GM19035 (cell line): ENCODE results near the gene TMEM248.
"Not testable (repeated sequence)": the region's sequence is repeated elsewhere in the genome, so short reads cannot be mapped to it uniquely, and the experiment has no call there.

Experiments used
- ATAC-seq: cut with Tn5 transposase; IDR thresholded peaks from one replicate; pipeline ENCODE4 v1.9.1; 2021; ENCODE audit not compliant: unreplicated experiment

The TMEM248 gene

GRCh38 chr7:66907731-66908130, 13.3 kb upstream of the TMEM248 start:
- ATAC-seq: no peak

GRCh38 chr7:66908598-66908997, 12.4 kb upstream of the TMEM248 start:
- not testable (repeated sequence) for ATAC-seq

GRCh38 chr7:66910789-66911188, 10.2 kb upstream of the TMEM248 start:
- no peak for ATAC-seq

GRCh38 chr7:66911191-66911590, 9.8 kb upstream of the TMEM248 start:
- ATAC-seq: not testable (repeated sequence)

GRCh38 chr7:66912195-66912594, 8.8 kb upstream of the TMEM248 start:
- ATAC-seq: no peak

GRCh38 chr7:66913118-66914037, 7.6 kb upstream of the TMEM248 start:
- no peak for ATAC-seq

GRCh38 chr7:66917904-66918303, 3.1 kb upstream of the TMEM248 start:
- ATAC-seq: not testable (repeated sequence)

- ATAC-seq: no peak
Measured at GRCh38 chr7:66919304-66919703, 1.7 kb upstream of the TMEM248 start.

GRCh38 chr7:66919704-66920103, 1.3 kb upstream of the TMEM248 start:
- ATAC-seq: no peak

GRCh38 chr7:66920256-66920655, 769 bp upstream of the TMEM248 start:
- no peak for ATAC-seq

- ATAC-seq: no peak
Measured at GRCh38 chr7:66921396-66921917, 432 bp downstream of the TMEM248 start.

GRCh38 chr7:66921918-66922486, 977 bp downstream of the TMEM248 start:
- ATAC-seq: no peak

GRCh38 chr7:66925255-66925654, 4.2 kb downstream of the TMEM248 start:
- no peak for ATAC-seq

GRCh38 chr7:66927348-66927948, 6.4 kb downstream of the TMEM248 start:
- ATAC-seq: no peak

- ATAC-seq: no peak
Measured at GRCh38 chr7:66928388-66928787, 7.4 kb downstream of the TMEM248 start.

GRCh38 chr7:66929165-66929564, 8.1 kb downstream of the TMEM248 start:
- no peak for ATAC-seq

GRCh38 chr7:66929935-66930334, 8.9 kb downstream of the TMEM248 start:
- no peak for ATAC-seq

- no peak for ATAC-seq
Measured at GRCh38 chr7:66930341-66930740, 9.3 kb downstream of the TMEM248 start.

GRCh38 chr7:66933469-66933868, 12.4 kb downstream of the TMEM248 start:
- ATAC-seq: no peak

- no peak for ATAC-seq
Measured at GRCh38 chr7:66937940-66938339, 16.9 kb downstream of the TMEM248 start.

GRCh38 chr7:66939325-66939724, 18.3 kb downstream of the TMEM248 start:
- ATAC-seq: no peak

GRCh38 chr7:66946545-66946944, 25.5 kb downstream of the TMEM248 start:
- no peak for ATAC-seq
